Measurements from ENCODE around the gene OPN1SW. TPM values are rescaled to one million over a fixed set of nuclear protein-coding genes. Genes with fewer than 3 reads are reported as not detected.

Gene OPN1SW
- total and polyA plus RNA-seq, 9 of the 15 experiments (the other 6 are each of a cell fraction or from before 2014, with no cell fraction given): 0.84 to 1.0 TPM; not detected in 7

DNA sequence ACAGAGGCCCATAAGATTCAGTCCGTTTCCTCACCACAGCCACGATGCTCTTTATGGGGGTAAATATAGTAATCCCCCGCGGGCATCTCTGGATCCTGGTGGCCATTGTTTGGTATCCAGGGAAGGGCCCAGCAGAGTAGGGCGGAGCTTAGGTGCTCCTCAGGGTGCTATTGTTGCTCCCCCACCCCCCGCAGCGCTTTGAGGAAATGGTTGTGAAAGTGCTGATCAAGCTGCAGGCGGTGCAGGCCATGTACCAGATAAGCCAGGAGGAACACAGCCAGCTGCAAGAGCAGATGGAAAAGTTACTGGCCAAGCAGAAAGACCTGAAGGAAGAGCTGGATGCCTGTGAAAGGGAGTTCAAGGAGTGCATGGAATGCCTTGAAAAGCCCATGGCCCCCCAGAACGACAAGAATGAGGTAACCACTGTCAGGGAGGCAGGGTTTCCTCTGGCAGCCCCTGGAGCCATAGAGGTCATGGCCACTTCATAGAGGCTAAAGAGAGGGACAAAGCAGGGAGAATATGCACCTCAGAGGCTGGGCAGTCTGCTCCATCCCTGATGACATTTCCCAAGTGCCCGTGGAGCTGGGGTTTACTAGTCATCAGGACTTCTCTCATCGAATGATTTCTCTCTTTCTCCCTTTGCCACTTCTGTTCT is 37.0 kb upstream of the OPN1SW start (continued):
- TF ChIP-seq HDAC1 (IDR thresholded peaks at IDR 0.05) (peak in 1 of 2 experiments; percentile 60; a peak in 1 of 4 replicates), EP400 (IDR thresholded peaks at IDR 0.05) (no peak), MAFF (IDR thresholded peaks at IDR 0.05; ENCODE audit: low read length) (peak; percentile 81), CREM (IDR thresholded peaks at IDR 0.05; ENCODE audit: low read depth) (peak; percentile 63), ARID1B (IDR thresholded peaks at IDR 0.05) (peak; percentile 89), ZNF232 (CRISPR knock-in tag; IDR thresholded peaks at IDR 0.05) (no peak), RBM14 (IDR thresholded peaks at IDR 0.05; ENCODE audit: borderline replicate concordance, insufficient read depth, low read depth, low read length) (no peak), NELFE (IDR thresholded peaks at IDR 0.05; ENCODE audit: insufficient read depth, insufficient read length) (no peak), ZNF431 (CRISPR knock-in tag; IDR thresholded peaks at IDR 0.05) (no peak), TAL1 (IDR thresholded peaks at IDR 0.05) (peak; percentile 77), BCLAF1 (IDR thresholded peaks at IDR 0.05; ENCODE audit: borderline replicate concordance in 1 of 2, control insufficient read depth in 1 of 2, low read depth in 2 of 2, low read length in 1 of 2) (no peak), HNRNPK (IDR thresholded peaks at IDR 0.05; ENCODE audit: low read depth, low read length, poor library complexity, severe bottlenecking) (no peak), TCF7 (IDR thresholded peaks at IDR 0.05; ENCODE audit: borderline replicate concordance) (0 out of 2 replicates have a peak, but pooled peaks have one; percentile 4), AFF1 (IDR thresholded peaks at IDR 0.05; ENCODE audit: low read depth in 1 of 2, partially characterized antibody in 2 of 2) (peak in 1 of 2 experiments; percentile 41), HEY1 (CRISPR knock-in tag; IDR thresholded peaks at IDR 0.05; ENCODE audit: borderline replicate concordance) (no peak)
- TF ChIP-seq, protein P1, sequence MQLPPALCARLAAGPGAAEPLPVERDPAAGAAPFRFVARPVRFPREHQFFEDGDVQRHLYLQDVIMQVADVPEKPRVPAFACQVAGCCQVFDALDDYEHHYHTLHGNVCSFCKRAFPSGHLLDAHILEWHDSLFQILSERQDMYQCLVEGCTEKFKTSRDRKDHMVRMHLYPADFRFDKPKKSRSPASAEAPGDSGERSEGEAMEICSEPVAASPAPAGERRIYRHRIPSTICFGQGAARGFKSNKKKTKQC (CRISPR knock-in tag; IDR thresholded peaks at IDR 0.05): peak; percentile 24; the same call in 1 of the 2 replicates
- TF ChIP-seq, protein P2, sequence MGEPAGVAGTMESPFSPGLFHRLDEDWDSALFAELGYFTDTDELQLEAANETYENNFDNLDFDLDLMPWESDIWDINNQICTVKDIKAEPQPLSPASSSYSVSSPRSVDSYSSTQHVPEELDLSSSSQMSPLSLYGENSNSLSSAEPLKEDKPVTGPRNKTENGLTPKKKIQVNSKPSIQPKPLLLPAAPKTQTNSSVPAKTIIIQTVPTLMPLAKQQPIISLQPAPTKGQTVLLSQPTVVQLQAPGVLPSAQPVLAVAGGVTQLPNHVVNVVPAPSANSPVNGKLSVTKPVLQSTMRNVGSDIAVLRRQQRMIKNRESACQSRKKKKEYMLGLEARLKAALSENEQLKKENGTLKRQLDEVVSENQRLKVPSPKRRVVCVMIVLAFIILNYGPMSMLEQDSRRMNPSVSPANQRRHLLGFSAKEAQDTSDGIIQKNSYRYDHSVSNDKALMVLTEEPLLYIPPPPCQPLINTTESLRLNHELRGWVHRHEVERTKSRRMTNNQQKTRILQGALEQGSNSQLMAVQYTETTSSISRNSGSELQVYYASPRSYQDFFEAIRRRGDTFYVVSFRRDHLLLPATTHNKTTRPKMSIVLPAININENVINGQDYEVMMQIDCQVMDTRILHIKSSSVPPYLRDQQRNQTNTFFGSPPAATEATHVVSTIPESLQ (CRISPR knock-in tag; IDR thresholded peaks at IDR 0.05): 0 out of 2 replicates have a peak, but pooled peaks have one; percentile 4

All from K562 (cell line).